ENCODE results near the gene CNTNAP2. TPM values are rescaled to one million over a fixed set of nuclear protein-coding genes. Genes with fewer than 3 reads are reported as not detected.

The CNTNAP2 gene
- total and polyA plus RNA-seq, 2 of the 13 experiments (the other 11 are each of a cell fraction or from before 2014, with no cell fraction given): 0.40 to 0.42 TPM

DNA sequence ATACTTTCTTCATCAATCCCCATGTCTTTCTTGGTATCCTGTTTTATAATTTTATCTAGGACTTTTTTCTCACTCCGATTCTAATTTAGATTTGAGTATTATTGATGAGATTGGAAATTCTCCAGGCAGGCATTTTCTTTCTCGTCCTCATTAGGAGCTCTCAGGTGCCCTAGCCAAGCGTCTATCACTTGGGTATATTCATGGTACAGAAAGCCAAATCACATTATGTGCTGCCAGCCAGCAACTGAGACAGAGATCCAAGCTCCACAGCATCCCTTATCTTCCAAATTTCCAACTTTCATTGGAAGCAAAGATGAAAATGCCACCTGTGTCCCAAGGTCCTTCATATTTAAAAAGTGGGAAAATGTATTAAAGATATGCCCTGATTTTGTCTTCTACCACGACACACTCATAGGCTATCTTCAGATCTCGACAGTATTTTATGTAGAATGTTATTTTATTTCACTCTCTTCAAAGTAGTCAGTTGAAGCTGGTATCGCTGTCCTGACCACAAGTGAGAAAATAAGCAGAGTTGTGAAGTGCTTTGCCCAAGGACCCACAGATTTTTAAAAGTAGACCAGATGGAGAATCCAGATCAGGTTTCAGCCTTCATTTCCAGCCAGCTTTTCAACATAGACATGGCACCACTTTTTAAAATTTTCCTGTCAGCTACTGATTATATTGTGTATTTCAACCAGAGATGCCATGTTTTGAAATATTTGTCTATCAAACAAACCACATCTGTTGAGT is 773.4 kb downstream of the CNTNAP2 start (continued):
- TF ChIP-seq, protein P1, sequence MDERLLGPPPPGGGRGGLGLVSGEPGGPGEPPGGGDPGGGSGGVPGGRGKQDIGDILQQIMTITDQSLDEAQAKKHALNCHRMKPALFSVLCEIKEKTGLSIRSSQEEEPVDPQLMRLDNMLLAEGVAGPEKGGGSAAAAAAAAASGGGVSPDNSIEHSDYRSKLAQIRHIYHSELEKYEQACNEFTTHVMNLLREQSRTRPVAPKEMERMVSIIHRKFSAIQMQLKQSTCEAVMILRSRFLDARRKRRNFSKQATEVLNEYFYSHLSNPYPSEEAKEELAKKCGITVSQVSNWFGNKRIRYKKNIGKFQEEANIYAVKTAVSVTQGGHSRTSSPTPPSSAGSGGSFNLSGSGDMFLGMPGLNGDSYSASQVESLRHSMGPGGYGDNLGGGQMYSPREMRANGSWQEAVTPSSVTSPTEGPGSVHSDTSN (CRISPR knock-in tag; IDR thresholded peaks at IDR 0.05): no peak
- TF ChIP-seq ZNF83 (CRISPR knock-in tag; IDR thresholded peaks at IDR 0.05; ENCODE audit: borderline replicate concordance): no peak
- TF ChIP-seq, protein P2, sequence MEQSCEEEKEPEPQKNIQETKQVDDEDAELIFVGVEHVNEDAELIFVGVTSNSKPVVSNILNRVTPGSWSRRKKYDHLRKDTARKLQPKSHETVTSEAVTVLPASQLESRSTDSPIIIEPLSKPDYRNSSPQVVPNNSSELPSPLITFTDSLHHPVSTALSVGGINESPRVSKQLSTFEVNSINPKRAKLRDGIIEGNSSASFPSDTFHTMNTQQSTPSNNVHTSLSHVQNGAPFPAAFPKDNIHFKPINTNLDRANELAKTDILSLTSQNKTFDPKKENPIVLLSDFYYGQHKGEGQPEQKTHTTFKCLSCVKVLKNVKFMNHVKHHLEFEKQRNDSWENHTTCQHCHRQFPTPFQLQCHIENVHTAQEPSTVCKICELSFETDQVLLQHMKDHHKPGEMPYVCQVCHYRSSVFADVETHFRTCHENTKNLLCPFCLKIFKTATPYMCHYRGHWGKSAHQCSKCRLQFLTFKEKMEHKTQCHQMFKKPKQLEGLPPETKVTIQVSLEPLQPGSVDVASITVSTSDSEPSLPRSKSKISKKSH (CRISPR knock-in tag; IDR thresholded peaks at IDR 0.05; ENCODE audit: borderline replicate concordance): no peak
- TF ChIP-seq RBFOX2 (IDR thresholded peaks at IDR 0.05; ENCODE audit: low read depth, low read length): no peak
- no peak for TF ChIP-seq U2AF2 (IDR thresholded peaks at IDR 0.05; ENCODE audit: low read depth, low read length)

DNA sequence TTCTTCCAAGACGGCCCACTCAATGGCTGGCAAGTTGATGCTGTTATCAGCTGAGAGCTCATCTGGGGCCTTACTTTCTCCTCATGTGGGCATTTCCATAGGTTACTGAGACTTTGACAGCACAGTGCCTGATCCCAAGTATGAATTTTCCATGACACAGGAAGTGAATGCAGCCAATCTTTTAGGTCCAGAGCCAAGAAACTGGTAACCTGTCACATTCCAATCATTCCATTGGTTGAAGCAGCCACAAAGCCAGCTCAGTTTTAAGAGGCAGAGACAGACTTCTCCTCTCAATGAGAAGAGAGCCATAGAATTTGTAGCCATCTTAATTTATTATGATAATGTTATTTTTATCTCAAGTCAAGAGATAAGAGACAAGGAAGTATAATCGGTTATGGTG is 775.5 kb downstream of the CNTNAP2 start:
- no peaks in the 10 kb centered on the region for H3K27me3 ChIP-seq (ENCODE audit: control insufficient read depth in 1 of 2, insufficient read depth in 2 of 2, low read length in 2 of 2)
- ChIA-PET POLR2A (no interaction called here), CTCF (ENCODE audit: low intra/inter-chr PET ratio, low total read pairs) (no interaction called here)
- H3K79me2 ChIP-seq (ENCODE audit: insufficient read depth, low read length): no peaks in the 10 kb centered on the region
- no peaks in the 10 kb centered on the region for H4K20me1 ChIP-seq (ENCODE audit: insufficient read depth, low read length)
- ATAC-seq: no peak
- FAIRE-seq: no peak
- intact Hi-C loops (cut with micrococcal nuclease; ENCODE audit: unreplicated experiment): no loop called here
- no peak overlapping the region for H3K4me2 ChIP-seq (ENCODE audit: low read depth, low read length)
- peaks cover 78% of the 10 kb centered on the region for H3K9me3 ChIP-seq (ENCODE audit: low read length)
- no peak overlapping the region for H2AFZ ChIP-seq (ENCODE audit: low read length)
- in situ Hi-C loops (cut with HindIII; ENCODE audit: extremely low pct_ligation_motif_present, low pct_unique_long_range_greater_than_20kb): no loop called here
- H3K4me1 ChIP-seq (ENCODE audit: insufficient read depth, low read length): no peaks in the 10 kb centered on the region
- H3K9ac ChIP-seq (ENCODE audit: insufficient read depth, low read depth, low read length): no peak overlapping the region
- no peak overlapping the region for H3K4me3 ChIP-seq (replicated peaks in 1 of 3; ENCODE audit: insufficient read depth in 1 of 3, low read depth in 2 of 3, low read length in 3 of 3)
- 5% methylated on average over 2 of the region's 2 CpGs for WGBS (ENCODE audit: low lambda C conversion rate)
- no peak overlapping the region for H3K27ac ChIP-seq (ENCODE audit: extremely low read length, insufficient read depth, low read length)
- DNase-seq (ENCODE audit: low spot score): no peak
- TF ChIP-seq ZBTB8A (CRISPR knock-in tag; IDR thresholded peaks at IDR 0.05; ENCODE audit: borderline replicate concordance, low read depth): no peak
- no peak for TF ChIP-seq RFXAP (CRISPR knock-in tag; IDR thresholded peaks at IDR 0.05; ENCODE audit: borderline replicate concordance)
- TF ChIP-seq, protein P3, sequence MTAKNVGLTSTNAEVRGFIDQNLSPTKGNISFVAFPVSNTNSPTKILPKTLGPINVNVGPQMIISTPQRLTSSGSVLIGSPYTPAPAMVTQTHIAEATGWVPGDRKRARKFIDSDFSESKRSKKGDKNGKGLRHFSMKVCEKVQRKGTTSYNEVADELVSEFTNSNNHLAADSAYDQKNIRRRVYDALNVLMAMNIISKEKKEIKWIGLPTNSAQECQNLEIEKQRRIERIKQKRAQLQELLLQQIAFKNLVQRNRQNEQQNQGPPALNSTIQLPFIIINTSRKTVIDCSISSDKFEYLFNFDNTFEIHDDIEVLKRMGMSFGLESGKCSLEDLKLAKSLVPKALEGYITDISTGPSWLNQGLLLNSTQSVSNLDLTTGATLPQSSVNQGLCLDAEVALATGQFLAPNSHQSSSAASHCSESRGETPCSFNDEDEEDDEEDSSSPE (CRISPR knock-in tag; IDR thresholded peaks at IDR 0.05): no peak
- no peak for TF ChIP-seq ZNF20 (CRISPR knock-in tag; IDR thresholded peaks at IDR 0.05)
- no peak for TF ChIP-seq ZBTB21 (CRISPR knock-in tag; IDR thresholded peaks at IDR 0.05)
- no peak for TF ChIP-seq KAT7 (CRISPR knock-in tag; IDR thresholded peaks at IDR 0.05; ENCODE audit: borderline replicate concordance)
- TF ChIP-seq, protein P4, sequence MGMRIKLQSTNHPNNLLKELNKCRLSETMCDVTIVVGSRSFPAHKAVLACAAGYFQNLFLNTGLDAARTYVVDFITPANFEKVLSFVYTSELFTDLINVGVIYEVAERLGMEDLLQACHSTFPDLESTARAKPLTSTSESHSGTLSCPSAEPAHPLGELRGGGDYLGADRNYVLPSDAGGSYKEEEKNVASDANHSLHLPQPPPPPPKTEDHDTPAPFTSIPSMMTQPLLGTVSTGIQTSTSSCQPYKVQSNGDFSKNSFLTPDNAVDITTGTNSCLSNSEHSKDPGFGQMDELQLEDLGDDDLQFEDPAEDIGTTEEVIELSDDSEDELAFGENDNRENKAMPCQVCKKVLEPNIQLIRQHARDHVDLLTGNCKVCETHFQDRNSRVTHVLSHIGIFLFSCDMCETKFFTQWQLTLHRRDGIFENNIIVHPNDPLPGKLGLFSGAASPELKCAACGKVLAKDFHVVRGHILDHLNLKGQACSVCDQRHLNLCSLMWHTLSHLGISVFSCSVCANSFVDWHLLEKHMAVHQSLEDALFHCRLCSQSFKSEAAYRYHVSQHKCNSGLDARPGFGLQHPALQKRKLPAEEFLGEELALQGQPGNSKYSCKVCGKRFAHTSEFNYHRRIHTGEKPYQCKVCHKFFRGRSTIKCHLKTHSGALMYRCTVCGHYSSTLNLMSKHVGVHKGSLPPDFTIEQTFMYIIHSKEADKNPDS (CRISPR knock-in tag; IDR thresholded peaks at IDR 0.05): no peak
- TF ChIP-seq, protein P5, sequence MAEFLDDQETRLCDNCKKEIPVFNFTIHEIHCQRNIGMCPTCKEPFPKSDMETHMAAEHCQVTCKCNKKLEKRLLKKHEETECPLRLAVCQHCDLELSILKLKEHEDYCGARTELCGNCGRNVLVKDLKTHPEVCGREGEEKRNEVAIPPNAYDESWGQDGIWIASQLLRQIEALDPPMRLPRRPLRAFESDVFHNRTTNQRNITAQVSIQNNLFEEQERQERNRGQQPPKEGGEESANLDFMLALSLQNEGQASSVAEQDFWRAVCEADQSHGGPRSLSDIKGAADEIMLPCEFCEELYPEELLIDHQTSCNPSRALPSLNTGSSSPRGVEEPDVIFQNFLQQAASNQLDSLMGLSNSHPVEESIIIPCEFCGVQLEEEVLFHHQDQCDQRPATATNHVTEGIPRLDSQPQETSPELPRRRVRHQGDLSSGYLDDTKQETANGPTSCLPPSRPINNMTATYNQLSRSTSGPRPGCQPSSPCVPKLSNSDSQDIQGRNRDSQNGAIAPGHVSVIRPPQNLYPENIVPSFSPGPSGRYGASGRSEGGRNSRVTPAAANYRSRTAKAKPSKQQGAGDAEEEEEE (CRISPR knock-in tag; IDR thresholded peaks at IDR 0.05; ENCODE audit: borderline replicate concordance): no peak
- TF ChIP-seq SP5 (CRISPR knock-in tag; IDR thresholded peaks at IDR 0.05; ENCODE audit: borderline replicate concordance, low read depth): no peak
- BruUV-seq (replicated peaks): no TSS peak
- no peaks in the 10 kb centered on the region for H3K36me3 ChIP-seq (replicated peaks in 1 of 2; ENCODE audit: control insufficient read depth in 1 of 2, insufficient read depth in 2 of 2, low read length in 2 of 2)
